ENCODE results near the gene GARIN5A. TPM values are rescaled to one million over a fixed set of nuclear protein-coding genes. Genes with fewer than 3 reads are reported as not detected.

The GARIN5A gene
- total and polyA plus RNA-seq, 2 of the 8 experiments (the other 6 are each of a cell fraction or from before 2014, with no cell fraction given): 9.1 to 18.5 TPM

GRCh38 chr19:50468818-50469217 lies 7.8 kb downstream of the GARIN5A start:
- CTCF ChIA-PET (ENCODE audit: partially characterized antibody): interaction anchor here (0.6 to 4.0 kb wide), 2 partner anchors 62 to 101 kb away, joined by 3 to 19 read pairs; no protein-coding TSS in a partner anchor
- TF ChIP-seq SUZ12 (IDR thresholded peaks at IDR 0.05; ENCODE audit: low read length): no peak
- no peak for TF ChIP-seq ZNF274 (IDR thresholded peaks at IDR 0.05; ENCODE audit: borderline replicate concordance, extremely low read depth, low read length)
- TF ChIP-seq CTBP2 (IDR thresholded peaks at IDR 0.05; ENCODE audit: borderline replicate concordance, insufficient read depth, insufficient read length, low read length): no peak
- TF ChIP-seq KDM1A (IDR thresholded peaks at IDR 0.05; ENCODE audit: borderline replicate concordance, low read length): no peak
- no peak for TF ChIP-seq NANOG (IDR thresholded peaks at IDR 0.05; ENCODE audit: insufficient read depth, low read depth, low read length, poor library complexity, severe bottlenecking)
- TF ChIP-seq GTF2F1 (IDR thresholded peaks at IDR 0.05; ENCODE audit: borderline replicate concordance, low read depth, low read length): no peak
- no peak for TF ChIP-seq BACH1 (IDR thresholded peaks at IDR 0.05; ENCODE audit: low read length)
- TF ChIP-seq EGR1 (IDR thresholded peaks at IDR 0.05; ENCODE audit: borderline replicate concordance, low read depth, low read length): no peak
- no peak for TF ChIP-seq CBX8 (IDR thresholded peaks at IDR 0.05; ENCODE audit: borderline replicate concordance, low read depth, low read length)
- TF ChIP-seq SIX5 (IDR thresholded peaks at IDR 0.05; ENCODE audit: low read depth, low read length): no peak
- no peak for TF ChIP-seq CTCF (IDR thresholded peaks at IDR 0.05; ENCODE audit: control extremely low read depth in 1 of 3, insufficient read depth in 1 of 3, low read depth in 1 of 3, low read length in 3 of 3)

More at GRCh38 chr19:50468818-50469217, 7.8 kb downstream of the GARIN5A start:
- H3K23ac ChIP-seq (ENCODE audit: insufficient read length): no peak overlapping the region
- WGBS, 2 experiments (ENCODE audit: extremely low coverage in 1 of 2, insufficient coverage in 1 of 2, insufficient read length in 1 of 2, insufficient replicate concordance in 2 of 2, low coverage in 1 of 2, low lambda C conversion rate in 2 of 2, missing lambda C conversion rate in 1 of 2): 79% methylated on average over 6 of the region's 6 CpGs; no CpG with 5 or more reads in 1 of the 2 experiments
- no peak overlapping the region for H3K4me3 ChIP-seq (ENCODE audit: extremely low read depth in 1 of 4, insufficient read depth in 2 of 4, low read depth in 3 of 4, low read length in 4 of 4)
- H3K36me3 ChIP-seq (ENCODE audit: control insufficient read depth in 2 of 4, insufficient read depth in 4 of 4, low read length in 3 of 4): no peaks in the 10 kb centered on the region
- H4K91ac ChIP-seq (replicated peaks; ENCODE audit: insufficient read length, low read length): no peak overlapping the region
- no peak overlapping the region for H3K14ac ChIP-seq (ENCODE audit: insufficient read length)
- no peak overlapping the region for H2BK15ac ChIP-seq (ENCODE audit: low read length)
- H3K56ac ChIP-seq (replicated peaks; ENCODE audit: insufficient read length, low read depth, low read length): no peak overlapping the region
- no peaks in the 10 kb centered on the region; a peak in 1 of 7 replicates for H3K27me3 ChIP-seq (replicated peaks in 1 of 4; ENCODE audit: control insufficient read depth in 3 of 4, extremely low read depth in 1 of 4, insufficient read depth in 3 of 4, low read length in 3 of 4)
- H4K8ac ChIP-seq (ENCODE audit: extremely low read depth, insufficient read depth, low read length): no peak overlapping the region
- H3K9ac ChIP-seq (replicated peaks in 1 of 4; ENCODE audit: extremely low read depth in 1 of 4, low read depth in 3 of 4, low read length in 3 of 4): no peak overlapping the region
- H4K5ac ChIP-seq (ENCODE audit: insufficient read length, low read depth, low read length): no peak overlapping the region
- H2AK5ac ChIP-seq (ENCODE audit: low read depth, low read length): no peak overlapping the region
- H2BK5ac ChIP-seq (ENCODE audit: low read depth, low read length): no peak overlapping the region
- H3K4ac ChIP-seq (replicated peaks; ENCODE audit: insufficient read length, low read depth, low read length): no peak overlapping the region
- no peaks in the 10 kb centered on the region for H3K9me3 ChIP-seq (ENCODE audit: insufficient read depth in 2 of 2, low read depth in 1 of 2, low read length in 1 of 2)
- peaks cover 0 to 8% (median 4%) of the 10 kb centered on the region in 4 experiments; a peak in 5 of 7 replicates for H3K4me1 ChIP-seq (replicated peaks in 1 of 4; ENCODE audit: control insufficient read depth in 3 of 4, insufficient read depth in 4 of 4, low read length in 3 of 4)
- no peak overlapping the region for H2BK20ac ChIP-seq (ENCODE audit: low read length)
- no peak overlapping the region for H2BK120ac ChIP-seq (replicated peaks; ENCODE audit: low read depth, low read length)
- POLR2A ChIA-PET (ENCODE audit: partially characterized antibody): no interaction called here
- no peak overlapping the region for H3K27ac ChIP-seq (ENCODE audit: low read depth, low read length)
- H3K4me2 ChIP-seq (ENCODE audit: insufficient read depth in 1 of 2, low read depth in 2 of 2, low read length in 2 of 2): no peak overlapping the region
- H3K18ac ChIP-seq (ENCODE audit: extremely low read depth, low read length): no peak overlapping the region
- H3K79me1 ChIP-seq (ENCODE audit: low read depth, low read length): no peaks in the 10 kb centered on the region
- FAIRE-seq: no peak
- DNase-seq (ENCODE audit: low read depth in 1 of 2, low spot score in 2 of 2): no peak
- no peak overlapping the region for H2BK12ac ChIP-seq (ENCODE audit: low read depth, low read length)
- no peak overlapping the region for H2AFZ ChIP-seq (ENCODE audit: low read length)
- no peaks in the 10 kb centered on the region for H3K79me2 ChIP-seq (ENCODE audit: control insufficient read depth in 1 of 2, insufficient read depth in 2 of 2, low read length in 2 of 2)
- no peaks in the 10 kb centered on the region for H4K20me1 ChIP-seq (replicated peaks in 1 of 2; ENCODE audit: control insufficient read depth in 1 of 2, insufficient read depth in 2 of 2, low read length in 2 of 2)
- no peaks in the 10 kb centered on the region for H3K23me2 ChIP-seq (ENCODE audit: low read depth, low read length)
